ENCODE results near the gene NTN1. TPM values are rescaled to one million over a fixed set of nuclear protein-coding genes. Genes with fewer than 3 reads are reported as not detected.

NTN1 gene
- total and polyA plus RNA-seq, 2 donors from 2014 or later, result 1.8 TPM

DNA sequence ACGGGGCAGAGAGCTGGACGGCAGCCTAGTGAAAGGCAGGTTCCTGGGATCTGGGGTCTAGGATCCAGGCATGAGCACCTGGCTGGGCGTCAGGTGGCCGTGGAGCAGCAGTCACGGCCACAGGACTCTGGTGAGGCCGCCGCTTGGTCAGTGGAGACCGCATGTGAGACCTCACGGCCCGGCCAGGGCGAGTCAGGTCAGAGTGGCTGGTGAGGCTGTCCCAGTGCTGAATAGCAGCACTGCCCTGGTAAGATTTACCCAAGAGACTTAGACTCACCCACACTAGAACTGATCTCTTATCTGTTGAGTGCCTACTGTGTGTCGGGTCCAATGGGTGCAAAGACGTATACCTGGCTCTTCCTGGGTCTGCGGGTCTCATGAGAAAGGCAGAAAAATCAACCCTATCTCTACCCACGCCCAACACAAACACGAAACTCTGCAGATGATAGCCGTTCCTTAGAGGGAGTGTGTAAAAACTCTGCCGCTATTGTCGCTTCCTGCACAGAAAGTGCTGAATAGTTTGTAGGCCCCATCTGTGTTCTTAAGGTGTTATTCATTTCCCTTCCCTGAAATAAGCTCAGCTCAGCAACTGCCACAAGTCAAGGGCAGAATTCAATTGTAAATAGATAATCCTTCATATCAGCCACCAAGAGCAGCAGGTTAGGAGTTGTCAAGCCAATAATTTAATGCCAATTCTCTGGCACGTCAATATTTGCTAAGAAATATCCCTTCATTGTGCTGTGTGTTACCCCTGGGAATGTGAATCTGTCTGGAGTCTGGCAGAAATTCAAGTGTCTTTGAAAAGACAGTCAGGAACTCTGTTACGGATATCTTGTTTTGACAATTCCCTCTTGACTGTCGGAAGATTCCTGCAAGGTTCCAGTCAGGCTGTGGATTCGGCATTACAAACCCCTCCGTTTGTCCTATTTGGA lies 240.0 kb downstream of the NTN1 start:
- no peak for FAIRE-seq
- intact Hi-C loops (cut with DNase I), result no loop called here
- H3K9ac ChIP-seq (ENCODE audit: low read length in 3 of 3), result no peak overlapping the region

DNA sequence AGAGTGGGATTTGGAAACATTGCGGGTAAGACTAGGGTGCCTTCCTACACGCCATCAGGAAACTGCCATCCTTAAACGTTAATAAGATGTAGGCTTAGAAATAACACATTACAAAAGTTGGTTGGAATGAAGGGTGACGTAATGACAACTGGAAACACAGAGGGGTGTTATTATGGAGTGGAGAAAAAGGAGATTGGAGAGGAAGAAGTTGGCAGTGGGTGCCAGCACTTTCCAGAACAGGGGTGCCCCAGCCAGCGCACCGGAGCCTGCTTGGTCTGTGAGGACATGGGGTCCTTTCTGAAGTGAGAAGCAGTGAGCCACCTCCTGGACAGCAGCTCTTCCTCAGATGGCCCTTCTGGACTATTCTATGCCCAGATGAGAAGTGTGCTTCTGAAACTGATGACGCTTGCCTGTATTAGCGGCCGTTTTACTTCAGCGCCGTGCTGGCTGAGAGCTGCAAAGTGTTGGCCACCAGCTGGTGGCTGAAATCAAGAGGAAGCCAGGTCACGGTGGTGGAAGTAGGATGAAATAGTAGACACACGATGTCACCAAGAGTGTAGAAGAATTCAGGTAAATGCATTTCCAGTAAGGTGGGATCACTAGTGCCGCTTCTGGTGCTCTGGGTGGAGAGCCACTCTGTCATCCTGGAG lies 244.8 kb downstream of the NTN1 start:
- no peak for FAIRE-seq
- Histone ChIP-seq H3K9ac (ENCODE audit: low read length in 3 of 3) (no peak overlapping the region), H3K4me3 (ENCODE audit: low read length in 3 of 3) (no peak overlapping the region), H3K27me3 (ENCODE audit: control insufficient read depth, insufficient read depth, low read length) (no peaks in the 10 kb centered on the region), H3K9me3 (ENCODE audit: control insufficient read depth in 2 of 3, insufficient read depth in 1 of 3, low read length in 3 of 3) (peaks cover 0 to 3% (median 0%) of the 10 kb centered on the region in 3 donors), H3K27ac (ENCODE audit: low read depth in 2 of 2, low read length in 2 of 2) (no peak overlapping the region), H3K4me1 (ENCODE audit: control insufficient read depth in 2 of 3, insufficient read depth in 2 of 3, low read depth in 1 of 3, low read length in 3 of 3) (no peaks in the 10 kb centered on the region), H3K36me3 (ENCODE audit: control insufficient read depth in 2 of 3, insufficient read depth in 3 of 3, low read length in 3 of 3) (no peaks in the 10 kb centered on the region)
- intact Hi-C loops (cut with DNase I), result no loop called here
- TF ChIP-seq, protein P1, sequence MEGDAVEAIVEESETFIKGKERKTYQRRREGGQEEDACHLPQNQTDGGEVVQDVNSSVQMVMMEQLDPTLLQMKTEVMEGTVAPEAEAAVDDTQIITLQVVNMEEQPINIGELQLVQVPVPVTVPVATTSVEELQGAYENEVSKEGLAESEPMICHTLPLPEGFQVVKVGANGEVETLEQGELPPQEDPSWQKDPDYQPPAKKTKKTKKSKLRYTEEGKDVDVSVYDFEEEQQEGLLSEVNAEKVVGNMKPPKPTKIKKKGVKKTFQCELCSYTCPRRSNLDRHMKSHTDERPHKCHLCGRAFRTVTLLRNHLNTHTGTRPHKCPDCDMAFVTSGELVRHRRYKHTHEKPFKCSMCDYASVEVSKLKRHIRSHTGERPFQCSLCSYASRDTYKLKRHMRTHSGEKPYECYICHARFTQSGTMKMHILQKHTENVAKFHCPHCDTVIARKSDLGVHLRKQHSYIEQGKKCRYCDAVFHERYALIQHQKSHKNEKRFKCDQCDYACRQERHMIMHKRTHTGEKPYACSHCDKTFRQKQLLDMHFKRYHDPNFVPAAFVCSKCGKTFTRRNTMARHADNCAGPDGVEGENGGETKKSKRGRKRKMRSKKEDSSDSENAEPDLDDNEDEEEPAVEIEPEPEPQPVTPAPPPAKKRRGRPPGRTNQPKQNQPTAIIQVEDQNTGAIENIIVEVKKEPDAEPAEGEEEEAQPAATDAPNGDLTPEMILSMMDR (IDR thresholded peaks at IDR 0.05; ENCODE audit: borderline replicate concordance, extremely low read depth, insufficient read depth), result no peak
- peak in 2 of 5 donors; percentile 34 to 39 for DNase-seq

More for the DNA sequence above, 240.0 kb downstream of the NTN1 start:
- Histone ChIP-seq H3K27me3 (ENCODE audit: control insufficient read depth, insufficient read depth, low read length) (no peaks in the 10 kb centered on the region), H3K36me3 (ENCODE audit: control insufficient read depth in 2 of 3, insufficient read depth in 3 of 3, low read length in 3 of 3) (no peaks in the 10 kb centered on the region), H3K4me3 (ENCODE audit: low read length in 3 of 3) (no peak overlapping the region), H3K9me3 (ENCODE audit: control insufficient read depth in 2 of 3, insufficient read depth in 1 of 3, low read length in 3 of 3) (peaks cover 0 to 3% (median 0%) of the 10 kb centered on the region in 3 donors), H3K4me1 (ENCODE audit: control insufficient read depth in 2 of 3, insufficient read depth in 2 of 3, low read depth in 1 of 3, low read length in 3 of 3) (peaks cover 0 to 5% (median 0%) of the 10 kb centered on the region in 3 donors), H3K27ac (ENCODE audit: low read depth in 2 of 2, low read length in 2 of 2) (no peak overlapping the region)
- TF ChIP-seq, protein P1 (IDR thresholded peaks at IDR 0.05; ENCODE audit: borderline replicate concordance, extremely low read depth, insufficient read depth), result no peak
- DNase-seq, result peak in 1 of 5 donors; percentile 54

DNA sequence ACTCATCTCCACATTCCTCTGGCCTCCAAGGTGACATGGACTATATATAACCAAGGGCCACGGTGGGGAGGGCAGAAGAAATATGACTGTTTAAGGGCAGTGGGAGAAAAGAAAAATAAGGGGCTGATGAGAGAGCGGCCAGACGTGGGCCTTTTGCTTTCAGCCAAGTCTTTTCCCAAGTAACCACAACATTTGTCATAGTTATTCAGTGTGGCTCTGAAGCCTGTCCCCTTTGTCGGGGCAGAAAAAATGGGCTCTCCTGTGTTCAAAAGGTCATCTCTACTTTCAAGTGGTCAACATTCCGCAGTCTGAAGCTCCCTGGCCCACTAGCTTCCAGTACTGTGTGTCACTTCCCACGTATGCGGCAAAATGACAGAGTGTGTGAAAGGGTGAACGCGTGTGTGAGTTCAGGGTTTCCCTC lies 245.4 kb downstream of the NTN1 start:
- intact Hi-C loops (cut with DNase I), result no loop called here
- Histone ChIP-seq H3K27me3 (ENCODE audit: control insufficient read depth, insufficient read depth, low read length) (no peaks in the 10 kb centered on the region), H3K9me3 (ENCODE audit: control insufficient read depth in 2 of 3, insufficient read depth in 1 of 3, low read length in 3 of 3) (peaks cover 0 to 3% (median 0%) of the 10 kb centered on the region in 3 donors), H3K36me3 (ENCODE audit: control insufficient read depth in 2 of 3, insufficient read depth in 3 of 3, low read length in 3 of 3) (no peaks in the 10 kb centered on the region), H3K4me1 (ENCODE audit: control insufficient read depth in 2 of 3, insufficient read depth in 2 of 3, low read depth in 1 of 3, low read length in 3 of 3) (no peaks in the 10 kb centered on the region), H3K27ac (ENCODE audit: low read depth in 2 of 2, low read length in 2 of 2) (no peak overlapping the region), H3K9ac (ENCODE audit: low read length in 3 of 3) (no peak overlapping the region), H3K4me3 (ENCODE audit: low read length in 3 of 3) (no peak overlapping the region)
- FAIRE-seq, result no peak
- TF ChIP-seq, protein P1 (IDR thresholded peaks at IDR 0.05; ENCODE audit: borderline replicate concordance, extremely low read depth, insufficient read depth), result no peak
- peak in 1 of 5 donors; percentile 25 for DNase-seq
